PC-3 (cell line): ENCODE measurements around the gene NFE2L1.

Experiments
- EZH2phosphoT487 ChIP-seq: fragments of 300-600 bp; sonication (generic); IDR thresholded peaks from 2 replicates; pipeline ENCODE4 v1.6.1; 2018; ENCODE audit warnings: mild to moderate bottlenecking, antibody characterized with exemption, low read length, borderline replicate concordance
- TF ChIP-seq, protein P1 (sequence below): fragments of 300-600 bp; sonication (generic); conservative IDR thresholded peaks from 2 replicates; pipeline ENCODE4 v1.5.1; 2017; ENCODE audit warnings: antibody characterized with exemption, low read depth, mild to moderate bottlenecking, low read length

DNA sequence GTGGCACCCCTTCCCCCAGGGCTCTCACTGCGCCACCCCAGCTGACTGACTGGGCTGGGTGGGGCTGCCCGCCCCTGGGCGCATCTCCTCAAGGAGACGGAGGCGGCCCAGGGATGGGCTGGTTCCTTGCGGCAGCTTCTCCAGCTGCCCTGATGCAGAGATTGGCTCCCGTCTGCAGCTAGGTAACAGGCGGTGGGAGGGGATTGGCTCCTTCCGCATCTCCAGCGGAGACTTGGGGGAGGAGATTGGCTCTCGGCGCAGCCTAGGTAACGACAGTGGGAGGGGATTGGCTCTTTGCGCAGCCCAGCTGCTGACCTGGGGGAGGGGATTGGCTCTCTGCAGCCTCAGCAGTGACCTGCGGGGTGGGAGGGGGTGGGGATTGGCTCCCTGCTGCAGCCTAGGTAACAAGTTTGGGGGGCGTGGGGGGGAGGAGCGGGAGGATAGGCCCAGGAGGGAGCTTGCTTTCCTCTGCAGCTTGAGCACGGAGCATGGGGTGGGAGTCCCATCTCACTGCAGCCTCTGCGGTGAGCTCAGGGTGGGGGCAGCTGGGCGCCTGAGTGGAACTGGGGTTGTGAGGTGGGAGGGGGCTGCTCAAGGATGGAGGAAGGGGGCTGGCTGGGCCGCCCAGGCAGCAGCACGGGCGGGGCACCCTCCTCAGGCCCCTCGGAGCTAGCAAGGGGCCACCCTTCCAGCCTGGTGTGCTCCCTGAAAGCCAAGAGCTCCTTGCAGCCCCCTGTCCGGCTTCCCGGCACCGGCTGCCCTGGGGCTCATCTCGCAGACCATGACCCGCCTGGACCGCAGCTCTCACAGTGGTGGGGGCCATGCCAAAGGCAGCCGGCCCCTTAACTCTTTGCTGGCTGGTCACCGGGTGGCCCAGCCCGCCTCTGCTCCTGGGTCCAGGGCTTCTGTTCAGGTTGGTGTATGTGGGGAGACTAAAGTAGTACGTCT lies 6.4 kb downstream of the NFE2L1 start:
- TF ChIP-seq, protein P1, sequence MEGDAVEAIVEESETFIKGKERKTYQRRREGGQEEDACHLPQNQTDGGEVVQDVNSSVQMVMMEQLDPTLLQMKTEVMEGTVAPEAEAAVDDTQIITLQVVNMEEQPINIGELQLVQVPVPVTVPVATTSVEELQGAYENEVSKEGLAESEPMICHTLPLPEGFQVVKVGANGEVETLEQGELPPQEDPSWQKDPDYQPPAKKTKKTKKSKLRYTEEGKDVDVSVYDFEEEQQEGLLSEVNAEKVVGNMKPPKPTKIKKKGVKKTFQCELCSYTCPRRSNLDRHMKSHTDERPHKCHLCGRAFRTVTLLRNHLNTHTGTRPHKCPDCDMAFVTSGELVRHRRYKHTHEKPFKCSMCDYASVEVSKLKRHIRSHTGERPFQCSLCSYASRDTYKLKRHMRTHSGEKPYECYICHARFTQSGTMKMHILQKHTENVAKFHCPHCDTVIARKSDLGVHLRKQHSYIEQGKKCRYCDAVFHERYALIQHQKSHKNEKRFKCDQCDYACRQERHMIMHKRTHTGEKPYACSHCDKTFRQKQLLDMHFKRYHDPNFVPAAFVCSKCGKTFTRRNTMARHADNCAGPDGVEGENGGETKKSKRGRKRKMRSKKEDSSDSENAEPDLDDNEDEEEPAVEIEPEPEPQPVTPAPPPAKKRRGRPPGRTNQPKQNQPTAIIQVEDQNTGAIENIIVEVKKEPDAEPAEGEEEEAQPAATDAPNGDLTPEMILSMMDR = no peak
- TF ChIP-seq EZH2phosphoT487 = no peak
